GM23248 (cell line): Measurements from ENCODE around the gene LRMDA. TPM values are rescaled to one million over a fixed set of nuclear protein-coding genes. Genes with fewer than 3 reads are reported as not detected.

Experiments
- DNase-seq: peaks from one replicate; pipeline ENCODE4 v3.0.0-alpha.2; 2015
- H2AFZ ChIP-seq: fragments of 200-600 bp; sonication (generic); 2 replicates; pipeline ENCODE4 v1.6.1; 2016; ENCODE audit warnings: antibody characterized with exemption
- H3F3A ChIP-seq: fragments of 200-600 bp; sonication (generic); 2 replicates; pipeline ENCODE4 v1.6.1; 2016; ENCODE audit warnings: mild to moderate bottlenecking, antibody characterized with exemption, mixed run types; ENCODE audit not compliant: insufficient read depth
- H3K27ac ChIP-seq: fragments of 200-600 bp; sonication (generic); 2 replicates; pipeline ENCODE4 v1.5.1; 2016; ENCODE audit warnings: mild to moderate bottlenecking
- H3K27me3 ChIP-seq: fragments of 200-600 bp; sonication (generic); replicated peaks from 2 replicates; pipeline ENCODE4 v1.6.1; 2016; ENCODE audit warnings: mild to moderate bottlenecking; ENCODE audit not compliant: insufficient read depth
- H3K36me3 ChIP-seq: fragments of 200-600 bp; sonication (generic); 2 replicates; pipeline ENCODE4 v1.6.1; 2016; ENCODE audit warnings: low read depth, mild to moderate bottlenecking
- H3K4me1 ChIP-seq: fragments of 200-600 bp; sonication (generic); 2 replicates; pipeline ENCODE4 v1.6.1; 2016; ENCODE audit warnings: mild to moderate bottlenecking; ENCODE audit not compliant: insufficient read depth
- H3K4me2 ChIP-seq: fragments of 200-600 bp; sonication (generic); one replicate; pipeline ENCODE4 v1.6.1; 2016; ENCODE audit warnings: mild to moderate bottlenecking; ENCODE audit not compliant: unreplicated experiment
- H3K4me3 ChIP-seq: fragments of 200-600 bp; sonication (generic); 2 replicates; pipeline ENCODE4 v1.5.1; 2016; ENCODE audit warnings: mild to moderate bottlenecking
- H3K79me2 ChIP-seq: fragments of 200-600 bp; sonication (generic); 2 replicates; pipeline ENCODE4 v1.6.1; 2016; ENCODE audit warnings: mild to moderate bottlenecking; ENCODE audit not compliant: insufficient read depth
- H3K9ac ChIP-seq: fragments of 200-600 bp; sonication (generic); 2 replicates; pipeline ENCODE4 v1.6.1; 2016; ENCODE audit warnings: mild to moderate bottlenecking
- H3K9me2 ChIP-seq: fragments of 200-600 bp; sonication (generic); 2 replicates; pipeline ENCODE4 v1.6.1; 2016; ENCODE audit warnings: mixed run types, mild to moderate bottlenecking, moderate library complexity; ENCODE audit not compliant: insufficient read depth
- H3K9me3 ChIP-seq: fragments of 200-600 bp; sonication (generic); one replicate; pipeline ENCODE4 v1.6.1; 2017; ENCODE audit warnings: low read depth
- H4K20me1 ChIP-seq: fragments of 200-600 bp; sonication (generic); 2 replicates; pipeline ENCODE4 v1.6.0; 2016; ENCODE audit not compliant: insufficient read depth
- EZH2 ChIP-seq: fragments of 200-600 bp; sonication (generic); IDR thresholded peaks from 2 replicates; pipeline ENCODE4 v1.6.1; 2018; ENCODE audit warnings: antibody characterized with exemption, mild to moderate bottlenecking; ENCODE audit not compliant: insufficient read depth, poor library complexity, severe bottlenecking
- EZH2phosphoT487 ChIP-seq: fragments of 200-600 bp; sonication (generic); IDR thresholded peaks from 2 replicates; pipeline ENCODE4 v1.6.1; 2018; ENCODE audit warnings: antibody characterized with exemption, moderate library complexity, mild to moderate bottlenecking, low read depth; ENCODE audit not compliant: insufficient read depth
- WGBS, 2 experiments: methylation state at CpG; one replicate each; pipeline ENCODE4 v1.1.6; 2015 to 2017; ENCODE audit warnings: low lambda C conversion rate in 2 of 2, low coverage in 1 of 2; ENCODE audit errors: missing lambda C conversion rate in 2 of 2; 5-methylcytosine and 5-hydroxymethylcytosine counted together
- in situ Hi-C: fragments of 300-500 bp; cut with MboI; formaldehyde crosslinking; loops from 2 replicates; pipeline ENCODE4 v1.15.0; 2020
- polyA plus RNA-seq: library from polyadenylated mRNA; unstranded; fragments of >200 nt; fragmentation: Nextera tagmentation; extraction: Ambion mirVana; gene quantifications from 2 replicates; pipeline ENCODE4 v1.2.1, GENCODE V29; 2016
- total RNA-seq: library from RNA; depleted of rRNA; stranded (reverse); fragments of >200 nt; shearing (Covaris generic); gene quantifications from 2 replicates; pipeline ENCODE4 v1.2.3, GENCODE V29; 2014

The LRMDA gene
- total and polyA plus RNA-seq, 2 experiments from 2014 or later: 2.6 TPM; not detected in 1

- Histone ChIP-seq H3K9me3 (no peaks in the 10 kb centered on the region), H3K9me2 (no peaks in the 10 kb centered on the region), H4K20me1 (no peaks in the 10 kb centered on the region), H3K4me3 (peak overlapping the region; percentile 93), H3K9ac (peak overlapping the region; percentile 95), H3K36me3 (no peaks in the 10 kb centered on the region), H3K79me2 (peaks cover 64% of the 10 kb centered on the region), H3F3A (peaks cover 6% of the 10 kb centered on the region; the same call in 1 of the 2 replicates), H3K27me3 (no peaks in the 10 kb centered on the region), H3K27ac (peak overlapping the region; percentile 92), H2AFZ (no peak overlapping the region), H3K4me2 (peak overlapping the region; percentile 79), H3K4me1 (0 out of 2 replicates have a peak, but pooled peaks cover 3% of the 10 kb centered on the region)
- peak; percentile 47 for DNase-seq
- no peak for TF ChIP-seq EZH2phosphoT487
- TF ChIP-seq EZH2: no peak
- 5 to 6% methylated on average over 10 to 17 of the region's 17 CpGs for WGBS, 2 experiments
- in situ Hi-C loops: loop anchor here (10.0 to 25.0 kb wide), 4 partner anchors 907 to 1714 kb away; no protein-coding TSS in a partner anchor
Observed at GRCh38 chr10:75398200-75398691, 33.2 kb upstream of the LRMDA start.

- Histone ChIP-seq H3F3A (peaks cover 6% of the 10 kb centered on the region; the same call in 1 of the 2 replicates), H2AFZ (no peak overlapping the region), H3K27ac (peak overlapping the region; percentile 92), H3K9me3 (no peaks in the 10 kb centered on the region), H3K4me1 (0 out of 2 replicates have a peak, but pooled peaks cover 3% of the 10 kb centered on the region), H3K79me2 (peaks cover 71% of the 10 kb centered on the region), H3K27me3 (no peaks in the 10 kb centered on the region), H4K20me1 (no peaks in the 10 kb centered on the region), H3K9me2 (no peaks in the 10 kb centered on the region), H3K36me3 (no peaks in the 10 kb centered on the region), H3K4me2 (peak overlapping the region; percentile 79), H3K4me3 (peak overlapping the region; percentile 93), H3K9ac (peak overlapping the region; percentile 95)
- no peak for TF ChIP-seq EZH2phosphoT487
- TF ChIP-seq EZH2: no peak
- in situ Hi-C loops: loop anchor here (10.0 to 25.0 kb wide), 4 partner anchors 906 to 1713 kb away; no protein-coding TSS in a partner anchor
- WGBS, 2 experiments: 1 to 2% methylated on average over 57 to 76 of the region's 76 CpGs
- DNase-seq: peak; percentile 71
Observed at GRCh38 chr10:75398692-75399460, 32.5 kb upstream of the LRMDA start.

- H3K9me2 ChIP-seq: no peaks in the 10 kb centered on the region
- peak; percentile 90 for DNase-seq
- H3K9me3 ChIP-seq: no peaks in the 10 kb centered on the region
- peak overlapping the region; percentile 95 for H3K9ac ChIP-seq
- no peaks in the 10 kb centered on the region for H3K36me3 ChIP-seq
- H2AFZ ChIP-seq: peak overlapping the region; percentile 93
- H4K20me1 ChIP-seq: no peaks in the 10 kb centered on the region
- peak overlapping the region; percentile 92 for H3K27ac ChIP-seq
- H3F3A ChIP-seq: peaks cover 6% of the 10 kb centered on the region; the same call in 1 of the 2 replicates
- TF ChIP-seq EZH2phosphoT487 (no peak), EZH2 (no peak)
- H3K4me3 ChIP-seq: peak overlapping the region; percentile 93
- no peaks in the 10 kb centered on the region for H3K27me3 ChIP-seq
- peak overlapping the region; percentile 91 for H3K4me2 ChIP-seq
- WGBS, 2 experiments: 1 to 2% methylated on average over 49 to 59 of the region's 71 CpGs
- peaks cover 78% of the 10 kb centered on the region for H3K79me2 ChIP-seq
- 0 out of 2 replicates have a peak, but pooled peaks cover 3% of the 10 kb centered on the region for H3K4me1 ChIP-seq
- in situ Hi-C loops: loop anchor here (10.0 to 25.0 kb wide), 5 partner anchors 513 to 1713 kb away; no protein-coding TSS in a partner anchor
Observed at GRCh38 chr10:75399461-75400162, 31.8 kb upstream of the LRMDA start.

DNA sequence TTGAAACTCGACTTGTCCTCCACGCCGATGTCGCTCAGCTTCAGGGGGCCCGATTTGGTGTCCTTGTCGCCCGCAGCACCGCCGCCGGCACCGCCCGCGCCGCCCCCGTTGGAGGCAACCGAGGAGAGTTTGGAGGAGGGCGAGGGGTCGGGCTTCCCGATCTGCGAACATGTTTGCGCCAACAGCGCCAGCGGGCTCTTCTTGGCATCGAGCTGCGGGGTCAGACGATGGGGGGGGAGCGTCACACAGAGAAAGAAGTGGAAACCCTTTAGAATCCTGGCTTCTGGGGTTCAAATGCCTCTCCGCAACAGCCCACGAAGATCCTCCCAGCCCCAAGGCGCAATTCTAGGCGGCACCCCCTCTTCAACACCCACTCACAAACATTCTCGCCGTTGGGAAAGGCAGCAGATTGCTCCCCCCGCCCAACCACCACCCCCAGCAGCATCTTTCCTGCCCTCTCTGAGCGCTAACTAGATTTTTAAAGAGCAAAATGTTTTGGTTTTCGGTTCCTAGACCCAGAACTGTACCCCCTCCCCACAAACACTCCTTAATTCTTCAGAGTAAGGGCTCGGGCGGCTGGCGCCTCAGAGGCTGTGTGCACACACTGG lies 31.2 kb upstream of the LRMDA start:
- peaks cover 6% of the 10 kb centered on the region; the same call in 1 of the 2 replicates for H3F3A ChIP-seq
- TF ChIP-seq EZH2 (no peak), EZH2phosphoT487 (no peak)
- 0 to 2% methylated on average over 19 to 39 of the region's 39 CpGs for WGBS, 2 experiments
- peak overlapping the region; percentile 93 for H3K4me3 ChIP-seq
- no peaks in the 10 kb centered on the region for H3K9me2 ChIP-seq
- in situ Hi-C loops: loop anchor here (25.0 kb wide), 1 partner anchor 512 kb away; no protein-coding TSS in a partner anchor
- H3K79me2 ChIP-seq: peaks cover 80% of the 10 kb centered on the region
- no peaks in the 10 kb centered on the region for H3K9me3 ChIP-seq
- DNase-seq: peak; percentile 69
- H2AFZ ChIP-seq: peak overlapping the region; percentile 93
- peak overlapping the region; percentile 91 for H3K4me2 ChIP-seq
- H3K27ac ChIP-seq: peak overlapping the region; percentile 92
- no peaks in the 10 kb centered on the region for H3K36me3 ChIP-seq
- no peaks in the 10 kb centered on the region for H3K27me3 ChIP-seq
- H4K20me1 ChIP-seq: no peaks in the 10 kb centered on the region
- peak overlapping the region; percentile 95 for H3K9ac ChIP-seq
- H3K4me1 ChIP-seq: no peaks in the 10 kb centered on the region
